ENCODE data around the gene TULP1. TPM values are rescaled to one million over a fixed set of nuclear protein-coding genes. Genes with fewer than 3 reads are reported as not detected.

The TULP1 gene
- total and polyA plus RNA-seq, 8 donors: 5.4 to 11.9 (median 7.7) TPM; not detected in 2

DNA sequence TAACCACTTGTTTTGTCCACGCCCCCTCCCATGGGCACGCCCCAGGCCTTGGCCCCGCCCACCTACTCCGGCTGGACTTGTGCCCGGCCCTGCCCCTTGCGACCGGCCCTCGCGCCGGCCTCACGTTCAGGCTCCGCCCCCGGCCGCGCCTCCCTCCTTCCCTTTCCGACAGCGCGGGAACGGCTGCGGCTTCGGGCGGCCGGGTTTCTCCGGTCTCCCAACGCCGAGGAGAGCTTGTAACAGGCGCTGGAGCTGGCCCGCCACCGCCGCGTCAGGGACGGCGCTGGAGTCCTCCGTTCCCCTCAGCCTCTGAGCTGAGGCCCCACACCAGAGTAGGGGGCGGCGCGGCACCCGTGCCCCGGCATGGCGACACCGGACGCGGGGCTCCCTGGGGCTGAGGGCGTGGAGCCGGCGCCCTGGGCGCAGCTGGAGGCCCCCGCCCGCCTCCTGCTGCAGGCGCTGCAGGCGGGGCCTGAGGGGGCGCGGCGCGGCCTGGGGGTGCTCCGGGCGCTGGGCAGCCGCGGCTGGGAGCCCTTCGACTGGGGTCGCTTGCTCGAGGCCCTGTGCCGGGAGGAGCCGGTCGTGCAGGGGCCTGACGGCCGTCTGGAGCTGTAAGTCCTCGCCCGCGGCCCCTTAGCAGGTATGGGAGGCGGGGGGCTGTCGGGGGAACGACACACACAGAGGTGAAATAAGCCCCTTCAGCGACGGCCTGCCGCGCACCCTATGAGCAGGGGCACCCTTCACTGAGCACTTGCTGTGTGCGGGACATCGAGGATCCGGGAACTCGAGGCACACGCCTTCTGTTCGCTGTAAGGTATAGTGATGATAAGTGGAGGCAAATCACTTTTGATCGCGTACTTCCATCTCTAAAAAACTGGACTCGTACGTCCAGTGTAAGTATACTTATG lies 60.3 kb downstream of the TULP1 start, which contains the start of gene FANCE:
Gene FANCE, plus strand, starts transcription at position 156 of the 908 bp plus-strand sequence. Its CDS starts 208 bp downstream, at position 364.
- peak within 1 kb of the TSS; percentile 58 to 78 for H3K4me3 ChIP-seq
- peak in 1 of 2 donors; percentile 20 for TF ChIP-seq CTCF (IDR thresholded peaks at IDR 0.05)
- peaks cover 18 to 31% of the 10 kb centered on the region in 2 donors for H3K4me1 ChIP-seq
- H3K27me3 ChIP-seq: no peaks in the 10 kb centered on the region
- ATAC-seq: peak; percentile 97
- H3K9me3 ChIP-seq: no peaks in the 10 kb centered on the region
- intact Hi-C loops (cut with DNase I): no loop called here
- peak within 1 kb of the TSS in 1 of 2 donors; percentile 72 for H3K27ac ChIP-seq
- peaks cover 0 to 22% of the 10 kb centered on the region in 2 donors for H3K36me3 ChIP-seq
- DNase-seq: peak; percentile 90 to 100 (median 94)

GRCh38 chr6:35451354-35452182 lies 61.1 kb downstream of the TULP1 start:
- intact Hi-C loops (cut with DNase I): loop anchor here in 1 of 2 donors (2.0 kb wide), 1 partner anchor 109 kb away; the partner anchor contains the start of gene PPARD
- no peak for ATAC-seq

GRCh38 chr6:35449287-35449881 lies 63.3 kb downstream of the TULP1 start:
- DNase-seq (peak in 1 of 4 donors; percentile 71), ATAC-seq (peak; percentile 67)
- H3K4me1 ChIP-seq: peaks cover 18 to 31% of the 10 kb centered on the region in 2 donors
- no peaks in the 10 kb centered on the region for H3K36me3 ChIP-seq
- no peaks in the 10 kb centered on the region for H3K27me3 ChIP-seq
- intact Hi-C loops (cut with DNase I): no loop called here
- no peak overlapping the region for H3K4me3 ChIP-seq
- H3K9me3 ChIP-seq: no peaks in the 10 kb centered on the region
- peak; percentile 61 to 71 for TF ChIP-seq CTCF (IDR thresholded peaks at IDR 0.05)
- no peak overlapping the region for H3K27ac ChIP-seq

More at GRCh38 chr6:35451354-35452182, 61.1 kb downstream of the TULP1 start:
- Histone ChIP-seq H3K27ac (peak overlapping the region in 1 of 2 donors; percentile 72), H3K36me3 (peaks cover 0 to 13% of the 10 kb centered on the region in 2 donors), H3K4me1 (peaks cover 18 to 31% of the 10 kb centered on the region in 2 donors), H3K4me3 (peak overlapping the region in 1 of 2 donors; percentile 78), H3K9me3 (no peaks in the 10 kb centered on the region), H3K27me3 (no peaks in the 10 kb centered on the region)
- DNase-seq: no peak
- TF ChIP-seq CTCF (IDR thresholded peaks at IDR 0.05): no peak

- Histone ChIP-seq H3K27me3 (no peaks in the 10 kb centered on the region), H3K9me3 (no peaks in the 10 kb centered on the region), H3K27ac (no peak overlapping the region), H3K4me3 (no peak overlapping the region), H3K36me3 (no peaks in the 10 kb centered on the region), H3K4me1 (peaks cover 6 to 22% of the 10 kb centered on the region in 2 donors)
- intact Hi-C loops (cut with DNase I): no loop called here
- ATAC-seq (no peak), DNase-seq (no peak)
- no peak for TF ChIP-seq CTCF (IDR thresholded peaks at IDR 0.05)
Observed at GRCh38 chr6:35448191-35448590, 64.5 kb downstream of the TULP1 start.

Small RNA genes within 50 kb of the gene (microRNA-seq; reads per million reads assigned to microRNA genes)
- gene MIR7111: 0.14 to 1.3 reads per million in 2 donors

Other genes starting within 250 kb of the TULP1 start
- 10 to 100 TPM in 1 of 2 donors, 1 to 10 TPM in 1; 9.9 to 21.9 TPM for gene DEF6, start 215.1 kb downstream of the TULP1 start, total RNA-seq
- gene DEF6, start 215.1 kb downstream of the TULP1 start, polyA plus RNA-seq (ENCODE audit: insufficient read length in 6 of 6): 1 to 10 TPM; 6.4 to 9.2 (median 7.5) TPM
- gene PPARD, start 170.3 kb downstream of the TULP1 start, total RNA-seq: 10 to 100 TPM; 23.5 to 28.4 TPM
- gene PPARD, start 170.3 kb downstream of the TULP1 start, polyA plus RNA-seq (ENCODE audit: insufficient read length in 6 of 6): 10 to 100 TPM; 21.0 to 25.4 (median 23.9) TPM
- 1 to 10 TPM; 5.4 to 7.9 TPM for gene FANCE, start 60.6 kb downstream of the TULP1 start, total RNA-seq
- gene FANCE, start 60.6 kb downstream of the TULP1 start, polyA plus RNA-seq (ENCODE audit: insufficient read length in 6 of 6): 10 to 100 TPM; 10.5 to 13.7 (median 12.0) TPM
- 1,000 to 10,000 TPM in 1 of 2 donors, 100 to 1,000 TPM in 1; 858 to 1,030 TPM for gene RPL10A, start 44.5 kb downstream of the TULP1 start, total RNA-seq
- 1,000 to 10,000 TPM; 2,223 to 2,634 (median 2,506) TPM for gene RPL10A, start 44.5 kb downstream of the TULP1 start, polyA plus RNA-seq (ENCODE audit: insufficient read length in 6 of 6)
- gene TEAD3, start 15.8 kb downstream of the TULP1 start, total RNA-seq: 10 to 100 TPM; 18.1 to 22.4 TPM
- gene TEAD3, start 15.8 kb downstream of the TULP1 start, polyA plus RNA-seq (ENCODE audit: insufficient read length in 6 of 6): 10 to 100 TPM; 37.4 to 54.4 (median 48.0) TPM
- 100 to 1,000 TPM; 114 to 139 TPM for gene FKBP5, start 176.0 kb upstream of the TULP1 start, total RNA-seq
- gene FKBP5, start 176.0 kb upstream of the TULP1 start, polyA plus RNA-seq (ENCODE audit: insufficient read length in 6 of 6): 10 to 100 TPM; 15.6 to 22.2 (median 18.5) TPM
- gene ARMC12, start 224.1 kb upstream of the TULP1 start, total RNA-seq: under 1 TPM; 0.45 to 0.90 TPM
- 1 to 10 TPM in 1 of 6 donors, under 1 TPM in 5; 0.53 to 1.7 (median 0.86) TPM for gene ARMC12, start 224.1 kb upstream of the TULP1 start, polyA plus RNA-seq (ENCODE audit: insufficient read length in 6 of 6)

All from left lung (tissue), 10 donors.